OCI-LY3 (cell line): ENCODE data around the gene LUZP4.

Source experiments
- H2AFZ ChIP-seq: fragments of 200-600, 300-600 bp; shearing (Covaris generic); 2 replicates; pipeline ENCODE4 v1.6.0; 2014; ENCODE audit warnings: antibody characterized with exemption, low read depth, low read length
- H3K27ac ChIP-seq: fragments of 200-600, 300-600 bp; sonication (generic); 2 replicates; pipeline ENCODE4 v1.5.1; 2014; ENCODE audit warnings: mild to moderate bottlenecking, low read length, moderate library complexity, mixed read lengths
- H3K27me3 ChIP-seq: fragments of 200-600, 300-600 bp; sonication (generic); 2 replicates; pipeline ENCODE4 v1.6.1; 2014; ENCODE audit warnings: low read depth, low read length, mixed read lengths
- H3K36me3 ChIP-seq: fragments of 200-600, 300-600 bp; sonication (generic); replicated peaks from 2 replicates; pipeline ENCODE3; 2014; ENCODE audit warnings: low read depth, low read length, mixed read lengths
- H3K4me1 ChIP-seq: fragments of 300-600, 200-600 bp; sonication (generic); 2 replicates; pipeline ENCODE4 v1.6.1; 2014; ENCODE audit warnings: low read length, mixed read lengths
- H3K4me2 ChIP-seq: fragments of 200-600, 300-600 bp; sonication (generic); 2 replicates; pipeline ENCODE4 v1.6.1; 2014; ENCODE audit warnings: low read length, mixed read lengths
- H3K4me3 ChIP-seq: fragments of 300-600, 200-600 bp; sonication (generic); 2 replicates; pipeline ENCODE4 v1.5.1; 2014; ENCODE audit warnings: antibody characterized with exemption, mild to moderate bottlenecking, low read length, moderate library complexity
- H3K79me2 ChIP-seq: fragments of 300-600, 200-600 bp; shearing (Covaris generic); 2 replicates; pipeline ENCODE4 v1.6.1; 2014; ENCODE audit warnings: mild to moderate bottlenecking, low read length, mixed read lengths
- H3K9ac ChIP-seq: fragments of 300-600, 200-600 bp; shearing (Covaris generic); 2 replicates; pipeline ENCODE4 v1.6.0; 2014; ENCODE audit warnings: mild to moderate bottlenecking, low read length, moderate library complexity
- H3K9me3 ChIP-seq: fragments of 200-600, 300-600 bp; shearing (Covaris generic); 2 replicates; pipeline ENCODE4 v1.6.1; 2014; ENCODE audit warnings: low read length, mixed read lengths; ENCODE audit not compliant: insufficient read depth
- H4K20me1 ChIP-seq: fragments of 200-600, 300-600 bp; sonication (generic); 2 replicates; pipeline ENCODE4 v1.6.1; 2016; ENCODE audit warnings: low read length, mixed read lengths; ENCODE audit not compliant: insufficient read depth
- CTCF ChIP-seq: fragments of 200-600, 300-600 bp; sonication (generic); IDR thresholded peaks from 2 replicates; pipeline ENCODE4 v1.5.1; 2014; ENCODE audit warnings: antibody characterized with exemption, low read length, low read depth
- EZH2phosphoT487 ChIP-seq: fragments of 200-600 bp; shearing (Covaris generic); IDR thresholded peaks from 2 replicates; pipeline ENCODE4 v1.6.1; 2018; ENCODE audit warnings: antibody characterized with exemption, mixed run types, low read depth

Gene LUZP4

GRCh38 chrX:115289465-115289864 lies at the start of gene LUZP4:
Gene LUZP4 (plus strand): TSS chrX:115289715. CDS start chrX:115289760, 45 bp downstream.
- Histone ChIP-seq H3K79me2 (no peaks in the 10 kb centered on the region), H4K20me1 (no peaks in the 10 kb centered on the region), H3K36me3 (no peaks in the 10 kb centered on the region), H3K4me2 (no peak within 1 kb of the TSS), H3K9me3 (no peaks in the 10 kb centered on the region), H3K27ac (no peak within 1 kb of the TSS), H3K4me1 (peaks cover 2% of the 10 kb centered on the region; the same call in 1 of the 2 replicates), H2AFZ (no peak within 1 kb of the TSS), H3K27me3 (no peaks in the 10 kb centered on the region), H3K9ac (no peak within 1 kb of the TSS), H3K4me3 (no peak within 1 kb of the TSS)
- TF ChIP-seq CTCF: no peak

- TF ChIP-seq CTCF: no peak
- TF ChIP-seq EZH2phosphoT487: no peak
- Histone ChIP-seq H4K20me1 (no peaks in the 10 kb centered on the region), H2AFZ (no peak overlapping the region), H3K9me3 (no peaks in the 10 kb centered on the region), H3K9ac (no peak overlapping the region), H3K27me3 (no peaks in the 10 kb centered on the region), H3K27ac (no peak overlapping the region), H3K79me2 (no peaks in the 10 kb centered on the region), H3K36me3 (no peaks in the 10 kb centered on the region), H3K4me3 (no peak overlapping the region), H3K4me2 (no peak overlapping the region), H3K4me1 (no peaks in the 10 kb centered on the region)
Measured at GRCh38 chrX:115251458-115252233, 37.9 kb upstream of the LUZP4 start.

- Histone ChIP-seq H3K27ac (no peak overlapping the region), H3K79me2 (no peaks in the 10 kb centered on the region), H3K4me3 (no peak overlapping the region), H3K9me3 (no peaks in the 10 kb centered on the region), H3K4me2 (no peak overlapping the region), H3K36me3 (no peaks in the 10 kb centered on the region), H3K27me3 (no peaks in the 10 kb centered on the region), H3K9ac (no peak overlapping the region), H4K20me1 (no peaks in the 10 kb centered on the region), H3K4me1 (no peaks in the 10 kb centered on the region), H2AFZ (no peak overlapping the region)
- TF ChIP-seq EZH2phosphoT487: no peak
- TF ChIP-seq CTCF: no peak
Measured at GRCh38 chrX:115255003-115255402, 34.5 kb upstream of the LUZP4 start.

- Histone ChIP-seq H3K27me3 (no peaks in the 10 kb centered on the region), H2AFZ (no peak overlapping the region), H3K9me3 (no peaks in the 10 kb centered on the region), H3K79me2 (no peaks in the 10 kb centered on the region), H3K4me2 (no peak overlapping the region), H4K20me1 (no peaks in the 10 kb centered on the region), H3K36me3 (no peaks in the 10 kb centered on the region), H3K4me3 (no peak overlapping the region), H3K27ac (no peak overlapping the region), H3K9ac (no peak overlapping the region), H3K4me1 (no peaks in the 10 kb centered on the region)
- TF ChIP-seq CTCF: no peak
- no peak for TF ChIP-seq EZH2phosphoT487
Measured at GRCh38 chrX:115257711-115258110, 31.8 kb upstream of the LUZP4 start.
